WTC11 (cell line): ENCODE measurements around the gene ASB1. TPM values are rescaled to one million over a fixed set of nuclear protein-coding genes. Genes with fewer than 3 reads are reported as not detected.

Experiments
- ATAC-seq: fragments of 200-7000 bp; cut with Tn5 transposase; 2 replicates; pipeline ENCODE4 v1.10.0; 2021; ENCODE audit warnings: mild to moderate bottlenecking, moderate library complexity
- CTCF ChIA-PET: fragments of 300-600 bp; sonication (Branson Sonifier 250); formaldehyde crosslinking; loops from one replicate; lab custom pipeline; 2021; ENCODE audit warnings: antibody characterized with exemption; lab: Charles Lee
- POLR2A ChIA-PET: fragments of 350-600 bp; sonication (Branson Sonifier 250); formaldehyde crosslinking; loops from one replicate; lab custom pipeline; 2021; ENCODE audit warnings: antibody characterized with exemption; lab: Charles Lee
- DNase-seq: peaks from one replicate; pipeline ENCODE4 v3.0.0; 2021; ENCODE audit warnings: low spot score
- H3K27ac Mint-ChIP-seq: 2 replicates; pipeline ENCODE4 v1.8.0; 2021; ENCODE audit warnings: mixed read lengths
- H3K27me3 Mint-ChIP-seq: 2 replicates; pipeline ENCODE4 v1.8.0; 2021; ENCODE audit warnings: low read depth, mild to moderate bottlenecking, moderate library complexity, mixed read lengths
- H3K36me3 Mint-ChIP-seq: 2 replicates; pipeline ENCODE4 v1.8.0; 2021; ENCODE audit warnings: mixed read lengths
- H3K4me1 Mint-ChIP-seq: 2 replicates; pipeline ENCODE4 v1.8.0; 2022; ENCODE audit warnings: mixed read lengths
- H3K4me3 Mint-ChIP-seq: 2 replicates; pipeline ENCODE4 v1.8.0; 2021; ENCODE audit warnings: mild to moderate bottlenecking, moderate library complexity, mixed read lengths
- H3K9me3 Mint-ChIP-seq: 2 replicates; pipeline ENCODE4 v1.8.0; 2021; ENCODE audit warnings: mixed read lengths
- CREB1 ChIP-seq: sonication (generic); formaldehyde crosslinking; IDR thresholded peaks from 2 replicates; pipeline ENCODE4 v1.8.0; 2023; ENCODE audit warnings: mild to moderate bottlenecking, missing genetic modification reagents
- CREM ChIP-seq: sonication (generic); formaldehyde crosslinking; IDR thresholded peaks from 2 replicates; pipeline ENCODE4 v1.8.1; 2022; ENCODE audit warnings: mild to moderate bottlenecking, missing genetic modification reagents, moderate library complexity
- ESRRA ChIP-seq: sonication (generic); formaldehyde crosslinking; IDR thresholded peaks from 2 replicates; pipeline ENCODE4 v1.8.1; 2022; ENCODE audit warnings: mild to moderate bottlenecking, missing genetic modification reagents, borderline replicate concordance
- GTF2I ChIP-seq: fragments of 250-450 bp; sonication (Bioruptor Pico); conservative IDR thresholded peaks from 2 replicates; pipeline ENCODE4 v1.4.0; 2021; ENCODE audit warnings: mild to moderate bottlenecking
- JUN ChIP-seq: sonication (generic); formaldehyde crosslinking; IDR thresholded peaks from 2 replicates; pipeline ENCODE4 v1.8.0; 2023; ENCODE audit warnings: mild to moderate bottlenecking, missing genetic modification reagents
- NFATC4 ChIP-seq: fragments of 250-450 bp; sonication (Bioruptor Pico); IDR thresholded peaks from 2 replicates; pipeline ENCODE4 v1.9.0; 2021; ENCODE audit warnings: mild to moderate bottlenecking
- NFYB ChIP-seq: sonication (generic); formaldehyde crosslinking; conservative IDR thresholded peaks from 2 replicates; pipeline ENCODE4 v1.8.0; 2022; ENCODE audit warnings: low read depth, missing genetic modification reagents
- NR1H2 ChIP-seq: sonication (generic); formaldehyde crosslinking; IDR thresholded peaks from 2 replicates; pipeline ENCODE4 v1.9.0; 2021; ENCODE audit warnings: mild to moderate bottlenecking, moderate library complexity, missing genetic modification reagents
- NR3C1 ChIP-seq: sonication (generic); formaldehyde crosslinking; conservative IDR thresholded peaks from 2 replicates; pipeline ENCODE4 v1.8.1; 2023; ENCODE audit warnings: low read depth, mild to moderate bottlenecking, missing genetic modification reagents
- PRRX2 ChIP-seq: fragments of 250-450 bp; sonication (Bioruptor Pico); IDR thresholded peaks from 2 replicates; pipeline ENCODE4 v1.8.0; 2021; ENCODE audit warnings: mild to moderate bottlenecking
- SMAD3 ChIP-seq: sonication (generic); formaldehyde crosslinking; IDR thresholded peaks from 2 replicates; pipeline ENCODE4 v1.8.0; 2022; ENCODE audit warnings: missing genetic modification reagents, mild to moderate bottlenecking, borderline replicate concordance
- SOX15 ChIP-seq: fragments of 250-450 bp; sonication (Bioruptor Pico); IDR thresholded peaks from 2 replicates; pipeline ENCODE4 v1.9.0; 2021; ENCODE audit warnings: mild to moderate bottlenecking
- ZNF138 ChIP-seq: sonication (generic); formaldehyde crosslinking; conservative IDR thresholded peaks from 2 replicates; pipeline ENCODE4 v1.8.1; 2022; ENCODE audit warnings: mild to moderate bottlenecking, moderate library complexity, missing genetic modification reagents
- ZNF317 ChIP-seq: sonication (generic); formaldehyde crosslinking; IDR thresholded peaks from 2 replicates; pipeline ENCODE4 v1.8.1; 2023; ENCODE audit warnings: low read depth, mild to moderate bottlenecking, moderate library complexity, missing genetic modification reagents, borderline replicate concordance
- ZNF423 ChIP-seq: fragments of 250-450 bp; sonication (Bioruptor Pico); IDR thresholded peaks from 2 replicates; pipeline ENCODE4 v2.1.2; 2022; ENCODE audit warnings: mild to moderate bottlenecking, moderate library complexity
- ZNF671 ChIP-seq: fragments of 250-450 bp; sonication (Bioruptor Pico); IDR thresholded peaks from 2 replicates; pipeline ENCODE4 v1.8.0; 2021; ENCODE audit warnings: mild to moderate bottlenecking
- total RNA-seq: library from RNA; stranded (reverse); gene quantifications from 3 replicates; pipeline ENCODE4 v1.2.3, GENCODE V29; 2021
- TF ChIP-seq, protein P1 (sequence below): sonication (generic); formaldehyde crosslinking; IDR thresholded peaks from 2 replicates; pipeline ENCODE4 v1.8.1; 2023; ENCODE audit warnings: mild to moderate bottlenecking, missing genetic modification reagents, moderate library complexity
- TF ChIP-seq, protein P2 (sequence below): fragments of 250-450 bp; sonication (Bioruptor Pico); conservative IDR thresholded peaks from 2 replicates; pipeline ENCODE4 v1.9.0; 2021; ENCODE audit warnings: mild to moderate bottlenecking
- TF ChIP-seq, protein P3 (sequence below): sonication (generic); formaldehyde crosslinking; IDR thresholded peaks from 2 replicates; pipeline ENCODE4 v1.8.1; 2023; ENCODE audit warnings: mild to moderate bottlenecking, moderate library complexity, missing genetic modification reagents
- TF ChIP-seq, protein P4 (sequence below): sonication (generic); formaldehyde crosslinking; IDR thresholded peaks from 2 replicates; pipeline ENCODE4 v1.8.0; 2023; ENCODE audit warnings: missing genetic modification reagents
- TF ChIP-seq, protein P5 (sequence below): sonication (generic); formaldehyde crosslinking; IDR thresholded peaks from 2 replicates; pipeline ENCODE4 v1.8.1; 2022; ENCODE audit warnings: low read depth, missing genetic modification reagents, borderline replicate concordance
- TF ChIP-seq, protein P6 (sequence below): fragments of 250-450 bp; sonication (Bioruptor Pico); IDR thresholded peaks from 2 replicates; pipeline ENCODE4 v1.9.0; 2021; ENCODE audit warnings: moderate library complexity, mild to moderate bottlenecking, inconsistent platforms, borderline replicate concordance

Gene ASB1
- total RNA-seq, 1 experiment from 2014 or later = 43.9 TPM

DNA sequence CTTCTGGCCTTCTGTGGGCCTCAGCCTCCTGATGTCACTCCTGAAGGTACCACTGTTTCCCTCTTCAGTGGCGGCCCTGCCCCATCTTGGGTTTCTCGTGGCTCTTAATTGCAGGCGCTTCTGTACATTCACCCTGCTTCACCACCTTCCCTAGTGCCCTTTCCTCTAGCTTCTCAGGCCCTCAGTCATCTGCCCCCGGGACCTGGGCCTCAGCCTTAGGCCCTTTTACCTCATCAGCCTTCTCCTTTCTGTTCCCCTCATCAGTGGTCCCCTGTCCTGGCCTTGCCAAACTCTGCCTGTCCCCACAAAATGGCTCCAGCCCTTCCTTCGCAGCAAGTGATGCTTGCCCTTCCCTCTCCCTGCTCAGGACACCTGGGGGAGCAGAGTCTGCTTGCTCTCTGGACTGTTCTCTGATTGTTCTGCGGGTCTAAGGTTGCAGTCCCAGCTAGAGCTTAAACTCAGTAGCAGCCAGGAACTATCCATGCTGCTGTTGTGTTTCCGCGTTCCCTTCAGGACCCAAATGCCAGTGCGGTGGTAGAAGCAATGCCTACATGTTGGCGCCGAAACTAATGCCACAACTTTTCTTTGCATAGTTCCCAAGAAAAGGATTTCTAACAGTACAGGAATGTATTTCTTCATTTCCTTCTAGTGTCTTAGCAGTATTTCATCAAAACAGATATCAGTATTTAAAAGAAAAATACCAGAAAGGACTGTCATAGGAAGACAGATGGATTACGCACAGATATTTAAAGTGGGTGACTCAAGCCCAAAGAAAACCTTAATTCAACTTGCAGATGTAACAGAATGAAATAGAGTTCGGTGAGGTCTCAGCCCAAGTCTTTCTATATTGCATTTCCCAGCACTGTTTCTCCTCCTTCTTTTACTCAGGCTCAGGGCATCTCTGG lies 7.5 kb downstream of the ASB1 start (continued):
- TF ChIP-seq GTF2I (CRISPR knock-in tag) (no peak), SOX15 (CRISPR knock-in tag) (no peak), ZNF423 (CRISPR knock-in tag) (no peak), ZNF671 (CRISPR knock-in tag) (no peak)

DNA sequence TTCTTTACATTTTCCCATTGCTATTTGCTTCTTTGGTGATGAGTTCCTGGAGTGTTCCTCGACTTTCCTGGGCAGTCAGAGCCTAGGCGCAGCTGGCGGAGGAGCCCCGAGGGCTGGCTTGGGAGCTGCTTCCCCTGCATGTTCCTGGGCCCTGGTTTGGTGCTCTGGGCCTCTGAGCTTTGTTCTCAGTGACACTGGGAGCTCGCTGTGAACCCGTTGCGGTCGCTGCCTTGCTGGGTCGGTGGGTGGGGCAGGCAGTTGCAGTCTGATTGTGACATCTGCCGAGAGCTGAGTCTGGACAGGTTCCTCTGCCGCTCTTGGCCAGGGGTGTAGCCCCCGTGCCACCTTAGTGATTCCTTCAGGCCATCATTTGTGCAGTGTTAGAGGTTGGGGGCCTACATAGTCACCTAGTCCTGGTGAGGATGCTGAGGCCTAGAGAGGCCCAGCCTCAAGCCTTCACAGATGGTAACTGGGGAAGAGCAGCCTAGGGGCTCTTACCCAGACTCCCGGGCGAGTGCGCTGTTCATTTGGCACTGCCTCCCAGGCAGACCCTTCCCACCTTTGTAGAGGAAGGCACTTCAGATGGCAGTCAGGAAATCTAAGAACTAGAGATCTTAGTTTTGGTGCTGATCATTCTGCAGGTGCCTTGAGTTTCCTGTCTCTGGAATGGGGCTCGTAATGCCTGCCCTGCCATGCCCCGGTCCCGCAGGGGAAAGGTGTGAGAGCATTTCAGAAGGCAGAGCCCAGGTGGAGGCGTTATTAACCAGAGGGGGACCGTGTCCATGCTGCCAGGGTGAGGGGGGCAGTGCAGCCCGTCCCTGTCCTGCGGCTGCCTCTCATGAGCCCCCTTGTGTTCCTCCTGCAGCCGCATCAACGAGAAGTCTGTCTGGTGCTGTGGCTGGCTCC lies 8.4 kb downstream of the ASB1 start:
- ChIA-PET CTCF (interaction anchor here (0.7 to 4.6 kb wide), 2 partner anchors 66 to 77 kb away, joined by 3 to 61 read pairs; no protein-coding TSS in a partner anchor), POLR2A (no interaction called here)
- DNase-seq = no peak
- Mint-ChIP-seq H3K4me3 (no peak overlapping the region), H3K9me3 (no peaks in the 10 kb centered on the region), H3K27ac (no peak overlapping the region; the same call in 1 of the 2 replicates), H3K27me3 (no peaks in the 10 kb centered on the region), H3K36me3 (peaks cover 42% of the 10 kb centered on the region), H3K4me1 (no peaks in the 10 kb centered on the region)
- no peak for TF ChIP-seq NFATC4
- TF ChIP-seq, protein P1, sequence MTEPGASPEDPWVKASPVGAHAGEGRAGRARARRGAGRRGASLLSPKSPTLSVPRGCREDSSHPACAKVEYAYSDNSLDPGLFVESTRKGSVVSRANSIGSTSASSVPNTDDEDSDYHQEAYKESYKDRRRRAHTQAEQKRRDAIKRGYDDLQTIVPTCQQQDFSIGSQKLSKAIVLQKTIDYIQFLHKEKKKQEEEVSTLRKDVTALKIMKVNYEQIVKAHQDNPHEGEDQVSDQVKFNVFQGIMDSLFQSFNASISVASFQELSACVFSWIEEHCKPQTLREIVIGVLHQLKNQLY = no peak
- no peak for TF ChIP-seq NR3C1 (CRISPR knock-in tag)
- TF ChIP-seq, protein P2, sequence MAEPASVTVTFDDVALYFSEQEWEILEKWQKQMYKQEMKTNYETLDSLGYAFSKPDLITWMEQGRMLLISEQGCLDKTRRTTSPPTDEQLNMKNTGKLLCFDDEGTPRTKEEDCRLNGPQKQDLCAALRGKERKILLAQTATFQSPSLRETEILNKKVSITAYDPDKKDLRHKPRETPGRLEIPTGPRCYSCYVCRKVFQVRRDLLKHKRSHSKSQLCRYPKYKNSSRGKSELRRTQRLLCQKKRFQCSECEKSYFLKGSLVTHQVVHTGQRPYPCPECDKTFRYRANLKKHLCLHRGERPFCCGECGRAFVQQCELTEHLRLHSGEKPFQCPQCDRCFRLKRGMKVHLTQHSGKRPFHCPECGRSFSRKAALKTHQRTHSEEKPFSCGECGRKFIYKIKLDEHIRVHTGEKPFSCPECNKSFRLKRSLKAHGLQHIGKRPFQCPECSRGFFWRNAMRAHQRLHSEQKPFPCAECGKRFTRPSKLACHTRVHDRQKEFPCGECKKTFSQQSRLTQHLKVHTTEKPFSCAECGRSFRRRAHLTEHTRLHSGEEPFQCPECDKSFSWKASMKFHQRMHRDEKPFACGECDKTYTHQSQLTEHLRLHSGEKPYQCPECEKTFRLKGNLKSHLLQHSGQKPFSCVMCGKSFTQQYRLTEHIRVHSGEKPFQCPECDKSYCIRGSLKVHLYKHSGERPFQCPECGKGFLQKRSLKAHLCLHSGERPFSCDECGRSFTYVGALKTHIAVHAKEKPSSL (CRISPR knock-in tag) = no peak
- TF ChIP-seq GTF2I (CRISPR knock-in tag) = no peak
- no peak for TF ChIP-seq ZNF138 (CRISPR knock-in tag)
- TF ChIP-seq NR1H2 (CRISPR knock-in tag) = no peak
- no peak for TF ChIP-seq CREB1 (CRISPR knock-in tag)
- TF ChIP-seq ESRRA (CRISPR knock-in tag) = no peak
- TF ChIP-seq ZNF317 (CRISPR knock-in tag) = no peak
- no peak for TF ChIP-seq ZNF423 (CRISPR knock-in tag)
- TF ChIP-seq PRRX2 (CRISPR knock-in tag) = no peak
- no peak for ATAC-seq

DNA sequence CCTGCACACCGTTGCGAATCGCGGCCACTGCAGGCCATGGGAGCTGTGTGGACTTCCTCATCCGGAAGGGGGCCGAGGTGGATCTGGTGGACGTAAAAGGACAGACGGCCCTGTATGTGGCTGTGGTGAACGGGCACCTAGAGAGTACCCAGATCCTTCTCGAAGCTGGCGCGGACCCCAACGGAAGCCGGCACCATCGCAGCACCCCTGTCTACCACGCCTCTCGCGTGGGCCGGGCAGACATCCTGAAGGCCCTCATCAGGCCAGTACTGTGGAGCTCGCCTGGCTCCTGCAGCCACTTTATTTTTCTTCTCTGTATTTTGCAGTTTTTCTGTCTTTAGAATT lies 9.0 kb downstream of the ASB1 start:
- ChIA-PET POLR2A (no interaction called here), CTCF (interaction anchor here (0.7 to 4.6 kb wide), 2 partner anchors 67 to 78 kb away, joined by 3 to 61 read pairs; no protein-coding TSS in a partner anchor)
- Mint-ChIP-seq H3K4me3 (no peak overlapping the region), H3K36me3 (peaks cover 42% of the 10 kb centered on the region), H3K27ac (no peak overlapping the region; the same call in 1 of the 2 replicates), H3K4me1 (no peaks in the 10 kb centered on the region), H3K27me3 (no peaks in the 10 kb centered on the region), H3K9me3 (no peaks in the 10 kb centered on the region)
- no peak for DNase-seq
- no peak for ATAC-seq
- TF ChIP-seq, protein P3, sequence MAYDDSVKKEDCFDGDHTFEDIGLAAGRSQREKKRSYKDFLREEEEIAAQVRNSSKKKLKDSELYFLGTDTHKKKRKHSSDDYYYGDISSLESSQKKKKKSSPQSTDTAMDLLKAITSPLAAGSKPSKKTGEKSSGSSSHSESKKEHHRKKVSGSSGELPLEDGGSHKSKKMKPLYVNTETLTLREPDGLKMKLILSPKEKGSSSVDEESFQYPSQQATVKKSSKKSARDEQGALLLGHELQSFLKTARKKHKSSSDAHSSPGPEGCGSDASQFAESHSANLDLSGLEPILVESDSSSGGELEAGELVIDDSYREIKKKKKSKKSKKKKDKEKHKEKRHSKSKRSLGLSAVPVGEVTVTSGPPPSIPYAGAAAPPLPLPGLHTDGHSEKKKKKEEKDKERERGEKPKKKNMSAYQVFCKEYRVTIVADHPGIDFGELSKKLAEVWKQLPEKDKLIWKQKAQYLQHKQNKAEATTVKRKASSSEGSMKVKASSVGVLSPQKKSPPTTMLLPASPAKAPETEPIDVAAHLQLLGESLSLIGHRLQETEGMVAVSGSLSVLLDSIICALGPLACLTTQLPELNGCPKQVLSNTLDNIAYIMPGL (CRISPR knock-in tag) = no peak
- TF ChIP-seq JUN (no peak), SMAD3 (CRISPR knock-in tag) (no peak), NFYB (CRISPR knock-in tag) (no peak), GTF2I (CRISPR knock-in tag) (no peak), CREM (CRISPR knock-in tag) (no peak), ZNF317 (CRISPR knock-in tag) (no peak)
- TF ChIP-seq, protein P4, sequence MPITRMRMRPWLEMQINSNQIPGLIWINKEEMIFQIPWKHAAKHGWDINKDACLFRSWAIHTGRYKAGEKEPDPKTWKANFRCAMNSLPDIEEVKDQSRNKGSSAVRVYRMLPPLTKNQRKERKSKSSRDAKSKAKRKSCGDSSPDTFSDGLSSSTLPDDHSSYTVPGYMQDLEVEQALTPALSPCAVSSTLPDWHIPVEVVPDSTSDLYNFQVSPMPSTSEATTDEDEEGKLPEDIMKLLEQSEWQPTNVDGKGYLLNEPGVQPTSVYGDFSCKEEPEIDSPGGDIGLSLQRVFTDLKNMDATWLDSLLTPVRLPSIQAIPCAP (CRISPR knock-in tag) = no peak
- TF ChIP-seq, protein P5, sequence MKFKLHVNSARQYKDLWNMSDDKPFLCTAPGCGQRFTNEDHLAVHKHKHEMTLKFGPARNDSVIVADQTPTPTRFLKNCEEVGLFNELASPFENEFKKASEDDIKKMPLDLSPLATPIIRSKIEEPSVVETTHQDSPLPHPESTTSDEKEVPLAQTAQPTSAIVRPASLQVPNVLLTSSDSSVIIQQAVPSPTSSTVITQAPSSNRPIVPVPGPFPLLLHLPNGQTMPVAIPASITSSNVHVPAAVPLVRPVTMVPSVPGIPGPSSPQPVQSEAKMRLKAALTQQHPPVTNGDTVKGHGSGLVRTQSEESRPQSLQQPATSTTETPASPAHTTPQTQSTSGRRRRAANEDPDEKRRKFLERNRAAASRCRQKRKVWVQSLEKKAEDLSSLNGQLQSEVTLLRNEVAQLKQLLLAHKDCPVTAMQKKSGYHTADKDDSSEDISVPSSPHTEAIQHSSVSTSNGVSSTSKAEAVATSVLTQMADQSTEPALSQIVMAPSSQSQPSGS = no peak
- TF ChIP-seq, protein P6, sequence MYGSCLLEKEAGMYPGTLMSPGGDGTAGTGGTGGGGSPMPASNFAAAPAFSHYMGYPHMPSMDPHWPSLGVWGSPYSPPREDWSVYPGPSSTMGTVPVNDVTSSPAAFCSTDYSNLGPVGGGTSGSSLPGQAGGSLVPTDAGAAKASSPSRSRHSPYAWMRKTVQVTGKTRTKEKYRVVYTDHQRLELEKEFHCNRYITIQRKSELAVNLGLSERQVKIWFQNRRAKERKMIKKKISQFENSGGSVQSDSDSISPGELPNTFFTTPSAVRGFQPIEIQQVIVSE (CRISPR knock-in tag) = no peak
